Measurements from ENCODE around the gene NUDT21. TPM values are rescaled to one million over a fixed set of nuclear protein-coding genes. Genes with fewer than 3 reads are reported as not detected.

The NUDT21 gene
- total RNA-seq, 1 experiment from 2014 or later: 97.6 TPM

- no peak for TF ChIP-seq REST (IDR thresholded peaks at IDR 0.05; ENCODE audit: insufficient read depth in 1 of 2, low read depth in 2 of 2, low read length in 1 of 2)
- TF ChIP-seq POLR2AphosphoS5 (IDR thresholded peaks at IDR 0.05; ENCODE audit: low read depth, low read length): no peak
- no peak for TF ChIP-seq SIN3A (IDR thresholded peaks at IDR 0.05; ENCODE audit: borderline replicate concordance, insufficient read depth, low read depth, low read length)
- no peak for TF ChIP-seq TCF7L2 (IDR thresholded peaks at IDR 0.05; ENCODE audit: low read depth, low read length)
- TF ChIP-seq CTCF (IDR thresholded peaks at IDR 0.05): no peak
- DNase-seq (ENCODE audit: low read depth, low spot score) (no peak), ATAC-seq (no peak)
- in situ Hi-C loops (cut with HindIII; ENCODE audit: low pct_unique_long_range_greater_than_20kb, low sequenced_read_pairs): no loop called here
- ChIA-PET POLR2A (no interaction called here), CTCF (no interaction called here)
- no peaks in the 10 kb centered on the region for H3K27me3 ChIP-seq (ENCODE audit: control insufficient read depth, insufficient read depth, low read length)
- intact Hi-C loops (cut with micrococcal nuclease; ENCODE audit: unreplicated experiment): no loop called here
- H3K4me3 ChIP-seq (ENCODE audit: low read depth in 2 of 2, low read length in 2 of 2): no peak overlapping the region
- H3K9me3 ChIP-seq (ENCODE audit: control insufficient read depth, insufficient read depth, low read depth, low read length): no peaks in the 10 kb centered on the region
- no peak overlapping the region for H3K27ac ChIP-seq (ENCODE audit: low read length)
- H3K36me3 ChIP-seq (ENCODE audit: control insufficient read depth, insufficient read depth, low read length): peaks cover 18% of the 10 kb centered on the region
- BruUV-seq (replicated peaks): TSS peak; percentile 56
- no peaks in the 10 kb centered on the region for H3K4me1 ChIP-seq (ENCODE audit: control insufficient read depth, insufficient read depth, low read length)
These were observed 50.7 kb downstream of the NUDT21 start for GRCh38 chr16:56400458-56400857.

GRCh38 chr16:56399486-56399885, 51.6 kb downstream of the NUDT21 start:
- in situ Hi-C loops (cut with HindIII; ENCODE audit: low pct_unique_long_range_greater_than_20kb, low sequenced_read_pairs): no loop called here
- Histone ChIP-seq H3K27ac (ENCODE audit: low read length) (no peak overlapping the region), H3K27me3 (ENCODE audit: control insufficient read depth, insufficient read depth, low read length) (no peaks in the 10 kb centered on the region), H3K4me1 (ENCODE audit: control insufficient read depth, insufficient read depth, low read length) (no peaks in the 10 kb centered on the region), H3K4me3 (ENCODE audit: low read depth in 2 of 2, low read length in 2 of 2) (no peak overlapping the region), H3K36me3 (ENCODE audit: control insufficient read depth, insufficient read depth, low read length) (peaks cover 17% of the 10 kb centered on the region), H3K9me3 (ENCODE audit: control insufficient read depth, insufficient read depth, low read depth, low read length) (no peaks in the 10 kb centered on the region)
- TF ChIP-seq TCF7L2 (IDR thresholded peaks at IDR 0.05; ENCODE audit: low read depth, low read length) (no peak), REST (IDR thresholded peaks at IDR 0.05; ENCODE audit: insufficient read depth in 1 of 2, low read depth in 2 of 2, low read length in 1 of 2) (no peak), CTCF (IDR thresholded peaks at IDR 0.05) (no peak), SIN3A (IDR thresholded peaks at IDR 0.05; ENCODE audit: borderline replicate concordance, insufficient read depth, low read depth, low read length) (no peak), POLR2AphosphoS5 (IDR thresholded peaks at IDR 0.05; ENCODE audit: low read depth, low read length) (no peak)
- intact Hi-C loops (cut with micrococcal nuclease; ENCODE audit: unreplicated experiment): no loop called here
- DNase-seq (ENCODE audit: low read depth, low spot score) (no peak), ATAC-seq (no peak)
- ChIA-PET POLR2A (interaction anchor here (0.6 kb wide), 1 partner anchor 127 kb away, joined by 9 read pairs; no protein-coding TSS in a partner anchor), CTCF (no interaction called here)
- BruUV-seq (replicated peaks): no TSS peak
